Astrocyte (in vitro differentiated cells and primary cell): ENCODE results near the gene BIRC3. TPM values are rescaled to one million over a fixed set of nuclear protein-coding genes. Genes with fewer than 3 reads are reported as not detected.
A peak's percentile ranks its signal among the peaks of the same experiment; 100 is the strongest.

Experiments used
- DNase-seq: peaks from one replicate; pipeline ENCODE4 v3.0.0-alpha.2; 2010; ENCODE audit warnings: low read depth
- FAIRE-seq: peaks from 2 replicates; lab custom pipeline; 2011; peaks lifted over from hg19 to GRCh38; lab: Jason Lieb, UNC
- H2AFZ ChIP-seq: 2 replicates; pipeline ENCODE4 v1.6.0; 2012; ENCODE audit warnings: low read depth, low read length, inconsistent platforms
- H3K27ac ChIP-seq: 2 replicates; pipeline ENCODE4 v1.5.1; 2011; ENCODE audit warnings: low read depth, low read length, inconsistent platforms
- H3K27me3 ChIP-seq: 2 replicates; pipeline ENCODE4 v1.6.0; 2011; ENCODE audit warnings: low read length, inconsistent platforms; ENCODE audit not compliant: insufficient read depth
- H3K36me3 ChIP-seq: 2 replicates; pipeline ENCODE4 v1.5.1; 2011; ENCODE audit warnings: low read length, inconsistent platforms; ENCODE audit not compliant: insufficient read depth
- H3K4me1 ChIP-seq: 2 replicates; pipeline ENCODE4 v1.5.1; 2011; ENCODE audit warnings: low read length, inconsistent platforms; ENCODE audit not compliant: insufficient read depth
- H3K4me2 ChIP-seq: 2 replicates; pipeline ENCODE4 v1.6.0; 2012; ENCODE audit warnings: low read length, inconsistent platforms
- H3K4me3 ChIP-seq: 2 replicates; pipeline ENCODE4 v1.5.1; 2011; ENCODE audit warnings: low read depth, mild to moderate bottlenecking, low read length, inconsistent platforms; ENCODE audit not compliant: insufficient read depth
- H3K79me2 ChIP-seq: 2 replicates; pipeline ENCODE4 v1.6.0; 2012; ENCODE audit warnings: mild to moderate bottlenecking, low read length, inconsistent platforms; ENCODE audit not compliant: insufficient read depth
- H3K9ac ChIP-seq: 2 replicates; pipeline ENCODE4 v1.6.0; 2012; ENCODE audit warnings: mild to moderate bottlenecking, low read length, inconsistent platforms
- H3K9me3 ChIP-seq: 2 replicates; pipeline ENCODE4 v1.5.1; 2012; ENCODE audit warnings: low read depth, mild to moderate bottlenecking, low read length, inconsistent platforms; ENCODE audit not compliant: insufficient read depth
- H4K20me1 ChIP-seq: 2 replicates; pipeline ENCODE4 v1.6.0; 2012; ENCODE audit warnings: low read length, inconsistent platforms; ENCODE audit not compliant: insufficient read depth
- H3K27ac Mint-ChIP-seq: one replicate; pipeline ENCODE4 v1.8.0; 2021; ENCODE audit warnings: mild to moderate bottlenecking, mixed read lengths; ENCODE audit not compliant: unreplicated experiment
- H3K27me3 Mint-ChIP-seq: one replicate; pipeline ENCODE4 v1.8.0; 2021; ENCODE audit warnings: low read depth, mixed read lengths; ENCODE audit not compliant: unreplicated experiment
- H3K36me3 Mint-ChIP-seq: one replicate; pipeline ENCODE4 v1.8.0; 2021; ENCODE audit warnings: low read depth, mixed read lengths; ENCODE audit not compliant: unreplicated experiment
- H3K4me1 Mint-ChIP-seq: one replicate; pipeline ENCODE4 v1.8.0; 2021; ENCODE audit warnings: low read depth, mixed read lengths; ENCODE audit not compliant: unreplicated experiment
- H3K4me3 Mint-ChIP-seq: one replicate; pipeline ENCODE4 v1.8.0; 2021; ENCODE audit warnings: mild to moderate bottlenecking, moderate library complexity, mixed read lengths; ENCODE audit not compliant: unreplicated experiment
- H3K9me3 Mint-ChIP-seq: one replicate; pipeline ENCODE4 v1.8.0; 2021; ENCODE audit warnings: mild to moderate bottlenecking, mixed read lengths; ENCODE audit not compliant: unreplicated experiment
- EZH2 ChIP-seq: IDR thresholded peaks from 2 replicates; pipeline ENCODE4 v1.6.1; 2012; ENCODE audit warnings: mild to moderate bottlenecking, low read length, inconsistent platforms; ENCODE audit not compliant: insufficient read depth
- total RNA-seq: library from RNA; stranded (reverse); gene quantifications from 2 replicates; pipeline ENCODE4 v1.2.1, GENCODE V29; 2021
- TF ChIP-seq, protein P1 (sequence below): IDR thresholded peaks from 2 replicates; pipeline ENCODE4 v1.5.1; 2011; ENCODE audit warnings: low read depth, mild to moderate bottlenecking, inconsistent platforms, low read length, moderate library complexity; ENCODE audit not compliant: insufficient read depth

BIRC3 gene
- total RNA-seq, 1 donor from 2014 or later = 2.6 TPM

DNA sequence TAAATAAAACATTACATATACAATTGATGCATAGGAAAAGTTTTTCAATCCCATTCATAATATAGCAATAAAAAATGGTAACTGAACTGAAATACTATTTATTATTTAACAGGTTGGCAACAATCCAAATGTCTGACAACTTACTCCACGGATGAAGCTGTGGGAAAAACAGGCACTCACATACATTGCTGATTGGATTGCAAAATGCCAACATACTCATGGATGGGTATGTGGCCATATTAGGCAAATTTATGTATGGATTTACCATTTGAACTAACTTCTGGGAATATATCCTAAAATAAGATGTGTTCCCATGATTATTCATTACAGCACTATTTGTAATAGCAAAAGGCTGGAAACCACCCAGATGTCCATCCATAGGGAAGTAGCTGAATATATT lies 26.5 kb downstream of the BIRC3 start:
- peaks cover 15% of the 10 kb centered on the region for H3K4me1 ChIP-seq
- H3K9ac ChIP-seq = no peak overlapping the region
- H3K36me3 ChIP-seq = no peaks in the 10 kb centered on the region
- peaks cover 3% of the 10 kb centered on the region for H4K20me1 ChIP-seq
- no peak overlapping the region for H3K4me3 ChIP-seq
- Mint-ChIP-seq H3K9me3 (no peaks in the 10 kb centered on the region), H3K27me3 (no peaks in the 10 kb centered on the region), H3K27ac (no peak overlapping the region), H3K4me1 (peaks cover 17% of the 10 kb centered on the region), H3K4me3 (no peak overlapping the region), H3K36me3 (no peaks in the 10 kb centered on the region)
- H3K9me3 ChIP-seq = no peaks in the 10 kb centered on the region
- no peak overlapping the region for H2AFZ ChIP-seq
- no peak overlapping the region for H3K4me2 ChIP-seq
- H3K27ac ChIP-seq = no peak overlapping the region
- peaks cover 16% of the 10 kb centered on the region for H3K79me2 ChIP-seq
- FAIRE-seq (no peak), DNase-seq (peak; percentile 5)
- TF ChIP-seq, protein P1, sequence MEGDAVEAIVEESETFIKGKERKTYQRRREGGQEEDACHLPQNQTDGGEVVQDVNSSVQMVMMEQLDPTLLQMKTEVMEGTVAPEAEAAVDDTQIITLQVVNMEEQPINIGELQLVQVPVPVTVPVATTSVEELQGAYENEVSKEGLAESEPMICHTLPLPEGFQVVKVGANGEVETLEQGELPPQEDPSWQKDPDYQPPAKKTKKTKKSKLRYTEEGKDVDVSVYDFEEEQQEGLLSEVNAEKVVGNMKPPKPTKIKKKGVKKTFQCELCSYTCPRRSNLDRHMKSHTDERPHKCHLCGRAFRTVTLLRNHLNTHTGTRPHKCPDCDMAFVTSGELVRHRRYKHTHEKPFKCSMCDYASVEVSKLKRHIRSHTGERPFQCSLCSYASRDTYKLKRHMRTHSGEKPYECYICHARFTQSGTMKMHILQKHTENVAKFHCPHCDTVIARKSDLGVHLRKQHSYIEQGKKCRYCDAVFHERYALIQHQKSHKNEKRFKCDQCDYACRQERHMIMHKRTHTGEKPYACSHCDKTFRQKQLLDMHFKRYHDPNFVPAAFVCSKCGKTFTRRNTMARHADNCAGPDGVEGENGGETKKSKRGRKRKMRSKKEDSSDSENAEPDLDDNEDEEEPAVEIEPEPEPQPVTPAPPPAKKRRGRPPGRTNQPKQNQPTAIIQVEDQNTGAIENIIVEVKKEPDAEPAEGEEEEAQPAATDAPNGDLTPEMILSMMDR = no peak
- no peak for TF ChIP-seq EZH2
- H3K27me3 ChIP-seq = no peaks in the 10 kb centered on the region

DNA sequence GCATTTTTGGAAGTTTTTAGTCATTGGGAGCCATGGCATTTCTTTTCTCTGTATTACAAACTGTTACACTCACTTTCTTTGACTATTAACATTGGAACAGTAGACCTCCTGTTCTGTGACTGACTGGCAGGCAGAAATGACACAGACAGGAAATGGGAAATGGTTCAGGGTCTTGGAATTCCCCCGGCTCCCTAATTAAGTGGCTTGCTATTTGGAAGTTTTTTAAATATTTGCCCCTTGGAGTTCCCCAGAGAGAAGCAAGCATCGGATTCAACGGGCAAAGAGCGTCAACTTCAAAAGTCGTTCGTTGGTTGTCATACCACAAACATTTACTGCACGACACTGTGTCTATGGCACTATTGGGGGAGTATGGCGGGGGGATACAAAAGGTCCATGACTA lies 28.6 kb downstream of the BIRC3 start:
- Histone ChIP-seq H3K27ac (peak overlapping the region; percentile 99), H4K20me1 (peaks cover 15% of the 10 kb centered on the region), H3K4me1 (peaks cover 19% of the 10 kb centered on the region), H3K4me2 (peak overlapping the region; percentile 83), H3K9ac (peak overlapping the region; percentile 95), H3K36me3 (peaks cover 7% of the 10 kb centered on the region), H2AFZ (no peak overlapping the region), H3K27me3 (no peaks in the 10 kb centered on the region), H3K9me3 (no peaks in the 10 kb centered on the region), H3K4me3 (peak overlapping the region; percentile 91), H3K79me2 (peaks cover 37% of the 10 kb centered on the region)
- Mint-ChIP-seq H3K27me3 (no peaks in the 10 kb centered on the region), H3K36me3 (peaks cover 4% of the 10 kb centered on the region), H3K27ac (peak overlapping the region; percentile 96), H3K4me3 (peak overlapping the region; percentile 96), H3K4me1 (peaks cover 28% of the 10 kb centered on the region), H3K9me3 (no peaks in the 10 kb centered on the region)
- TF ChIP-seq, protein P1 = no peak
- no peak for TF ChIP-seq EZH2
- DNase-seq (peak; percentile 69), FAIRE-seq (peak; percentile 78)

DNA sequence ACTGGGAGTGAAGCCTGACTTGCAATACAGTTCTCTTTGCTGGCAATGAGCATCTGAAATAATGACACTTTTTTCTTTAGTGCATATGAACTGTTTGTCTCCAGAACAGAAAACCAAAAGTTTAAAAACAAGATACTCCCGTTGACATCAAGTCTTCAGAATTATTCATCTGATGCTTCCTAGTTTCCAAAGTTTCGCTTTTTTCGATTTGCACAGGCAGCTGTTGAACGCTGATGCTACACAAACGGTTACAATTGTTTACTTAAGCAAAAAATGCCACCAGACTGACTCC lies 29.1 kb downstream of the BIRC3 start:
- H3K9ac ChIP-seq = peak overlapping the region; percentile 95
- DNase-seq (peak; percentile 7), FAIRE-seq (no peak)
- H3K4me2 ChIP-seq = peak overlapping the region; percentile 83
- TF ChIP-seq, protein P1 = no peak
- peak overlapping the region; percentile 96 for H3K4me3 Mint-ChIP-seq
- peak overlapping the region; percentile 96 for H3K27ac Mint-ChIP-seq
- no peaks in the 10 kb centered on the region for H3K27me3 Mint-ChIP-seq
- H3K79me2 ChIP-seq = peaks cover 42% of the 10 kb centered on the region
- peak overlapping the region; percentile 99 for H3K27ac ChIP-seq
- no peaks in the 10 kb centered on the region for H3K27me3 ChIP-seq
- peaks cover 28% of the 10 kb centered on the region for H3K4me1 Mint-ChIP-seq
- no peaks in the 10 kb centered on the region for H3K9me3 Mint-ChIP-seq
- peaks cover 19% of the 10 kb centered on the region for H3K4me1 ChIP-seq
- peaks cover 4% of the 10 kb centered on the region for H3K36me3 Mint-ChIP-seq
- H3K9me3 ChIP-seq = no peaks in the 10 kb centered on the region
- peak overlapping the region; percentile 91 for H3K4me3 ChIP-seq
- peaks cover 15% of the 10 kb centered on the region for H4K20me1 ChIP-seq
- H3K36me3 ChIP-seq = peaks cover 7% of the 10 kb centered on the region
- peak overlapping the region; percentile 83 for H2AFZ ChIP-seq
